Measurements from ENCODE around the gene STS. TPM values are rescaled to one million over a fixed set of nuclear protein-coding genes. Genes with fewer than 3 reads are reported as not detected.

The STS gene
- total RNA-seq, 2 donors from 2014 or later = 3.6 TPM

DNA sequence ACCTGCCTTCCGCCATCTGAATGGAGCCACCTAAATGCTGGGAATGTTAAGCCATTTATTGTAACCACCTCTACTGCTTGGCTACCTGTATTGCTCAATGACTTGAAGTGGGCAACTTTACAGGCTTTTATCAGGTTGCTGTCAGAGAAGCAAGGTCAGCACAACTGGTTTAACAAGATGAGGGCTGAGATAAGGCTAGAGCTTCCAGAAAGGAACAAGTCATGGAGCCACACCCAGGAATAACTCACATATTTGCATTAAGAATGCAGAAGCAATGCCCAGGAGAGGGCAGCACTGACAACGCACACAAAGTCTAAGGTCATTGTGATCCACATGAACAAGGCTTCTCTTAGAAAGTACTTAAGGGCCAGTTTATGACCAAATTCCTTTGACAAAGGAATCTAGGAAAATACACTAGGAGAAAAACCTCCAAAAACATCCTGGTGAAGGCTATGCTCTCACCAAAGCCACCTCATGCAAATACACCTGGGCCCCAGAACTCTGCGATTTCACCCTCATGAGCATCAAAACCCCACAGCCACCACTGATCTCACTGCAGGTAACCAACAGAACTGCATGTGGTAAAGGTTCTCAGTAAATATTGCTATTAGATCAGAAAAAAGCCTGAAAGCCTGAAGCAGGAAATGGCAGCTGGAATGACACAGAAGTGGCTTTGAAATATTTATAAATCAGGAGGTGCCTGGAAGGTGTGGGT lies 15.0 kb upstream of the STS start:
- Histone ChIP-seq H3K27me3 (no peaks in the 10 kb centered on the region), H3K27ac (peak overlapping the region; percentile 60 to 79 (median 70)), H3K36me3 (replicated peaks in 1 of 2; ENCODE audit: insufficient read depth in 1 of 2, low read depth in 2 of 2) (no peaks in the 10 kb centered on the region), H3K4me1 (peaks cover 29% of the 10 kb centered on the region), H3K4me3 (no peak overlapping the region), H3K9me3 (no peaks in the 10 kb centered on the region)
- intact Hi-C loops (cut with DNase I) = no loop called here
- WGBS, 2 donors = 21 to 54% methylated on average over 2 to 3 of the region's 3 CpGs
- ATAC-seq (peak; percentile 97), DNase-seq (peak; percentile 77 to 89 (median 86))
- no peak for TF ChIP-seq POLR2A (IDR thresholded peaks at IDR 0.05)
- TF ChIP-seq, protein P1, sequence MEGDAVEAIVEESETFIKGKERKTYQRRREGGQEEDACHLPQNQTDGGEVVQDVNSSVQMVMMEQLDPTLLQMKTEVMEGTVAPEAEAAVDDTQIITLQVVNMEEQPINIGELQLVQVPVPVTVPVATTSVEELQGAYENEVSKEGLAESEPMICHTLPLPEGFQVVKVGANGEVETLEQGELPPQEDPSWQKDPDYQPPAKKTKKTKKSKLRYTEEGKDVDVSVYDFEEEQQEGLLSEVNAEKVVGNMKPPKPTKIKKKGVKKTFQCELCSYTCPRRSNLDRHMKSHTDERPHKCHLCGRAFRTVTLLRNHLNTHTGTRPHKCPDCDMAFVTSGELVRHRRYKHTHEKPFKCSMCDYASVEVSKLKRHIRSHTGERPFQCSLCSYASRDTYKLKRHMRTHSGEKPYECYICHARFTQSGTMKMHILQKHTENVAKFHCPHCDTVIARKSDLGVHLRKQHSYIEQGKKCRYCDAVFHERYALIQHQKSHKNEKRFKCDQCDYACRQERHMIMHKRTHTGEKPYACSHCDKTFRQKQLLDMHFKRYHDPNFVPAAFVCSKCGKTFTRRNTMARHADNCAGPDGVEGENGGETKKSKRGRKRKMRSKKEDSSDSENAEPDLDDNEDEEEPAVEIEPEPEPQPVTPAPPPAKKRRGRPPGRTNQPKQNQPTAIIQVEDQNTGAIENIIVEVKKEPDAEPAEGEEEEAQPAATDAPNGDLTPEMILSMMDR (IDR thresholded peaks at IDR 0.05) = peak in 5 of 7 experiments; percentile 23 to 78 (median 55)

DNA sequence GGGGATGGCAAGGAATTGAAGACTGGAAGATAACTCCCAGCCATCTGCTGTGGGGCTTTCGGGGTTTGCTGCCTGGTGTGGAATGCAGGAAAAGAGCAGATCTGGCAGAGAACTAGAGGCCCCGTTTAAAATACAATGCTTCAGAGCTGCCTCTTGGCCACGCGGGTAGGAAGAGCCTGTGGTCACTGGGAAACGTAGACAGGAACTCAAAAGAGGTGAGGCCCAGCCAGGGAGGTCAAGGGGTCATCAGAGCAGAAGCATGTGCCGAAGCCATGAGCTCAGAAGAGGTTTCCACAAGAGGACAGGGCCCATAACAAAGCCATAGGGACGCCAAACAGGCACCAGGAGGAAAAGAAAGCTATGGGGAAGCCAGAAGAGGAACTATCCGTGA lies 14.5 kb upstream of the STS start:
- no peak for ATAC-seq
- no peaks in the 10 kb centered on the region for H3K36me3 ChIP-seq (replicated peaks in 1 of 2; ENCODE audit: insufficient read depth in 1 of 2, low read depth in 2 of 2)
- peaks cover 29% of the 10 kb centered on the region for H3K4me1 ChIP-seq
- H3K27ac ChIP-seq = peak overlapping the region; percentile 60 to 79 (median 70)
- intact Hi-C loops (cut with DNase I) = no loop called here
- H3K27me3 ChIP-seq = no peaks in the 10 kb centered on the region
- no peak overlapping the region for H3K4me3 ChIP-seq
- DNase-seq = no peak
- no peaks in the 10 kb centered on the region for H3K9me3 ChIP-seq
- TF ChIP-seq, protein P1 (IDR thresholded peaks at IDR 0.05) = no peak
- TF ChIP-seq POLR2A (IDR thresholded peaks at IDR 0.05) = no peak
- 51 to 60% methylated on average over 8 of the region's 8 CpGs for WGBS, 2 donors

DNA sequence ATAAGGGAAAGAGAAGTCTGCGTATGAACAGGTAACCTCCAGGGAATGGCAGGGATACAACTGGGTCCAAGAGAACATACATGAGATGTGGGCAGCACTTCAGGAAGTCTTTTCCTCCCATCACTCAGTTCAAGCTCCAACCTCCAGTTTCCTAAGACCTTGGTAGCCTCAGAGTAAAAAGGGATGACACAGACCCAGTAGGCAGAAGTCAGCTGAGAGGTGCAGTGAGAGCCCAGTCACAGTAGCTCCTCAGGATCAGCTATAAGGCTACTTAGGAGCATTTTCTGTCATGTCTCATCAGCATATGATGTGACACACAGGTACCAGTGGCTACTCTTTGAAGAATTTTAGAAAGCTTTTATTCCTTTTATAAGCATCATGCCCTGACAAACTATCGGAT lies 12.5 kb upstream of the STS start:
- 94 to 100% methylated on average over 2 of the region's 2 CpGs for WGBS, 2 donors
- Histone ChIP-seq H3K9me3 (no peaks in the 10 kb centered on the region), H3K36me3 (replicated peaks in 1 of 2; ENCODE audit: insufficient read depth in 1 of 2, low read depth in 2 of 2) (no peaks in the 10 kb centered on the region), H3K4me3 (no peak overlapping the region), H3K27ac (no peak overlapping the region), H3K27me3 (no peaks in the 10 kb centered on the region), H3K4me1 (peaks cover 29% of the 10 kb centered on the region)
- TF ChIP-seq, protein P1 (IDR thresholded peaks at IDR 0.05) = no peak
- TF ChIP-seq POLR2A (IDR thresholded peaks at IDR 0.05) = no peak
- intact Hi-C loops (cut with DNase I) = no loop called here
- DNase-seq = no peak
- ATAC-seq = no peak

DNA sequence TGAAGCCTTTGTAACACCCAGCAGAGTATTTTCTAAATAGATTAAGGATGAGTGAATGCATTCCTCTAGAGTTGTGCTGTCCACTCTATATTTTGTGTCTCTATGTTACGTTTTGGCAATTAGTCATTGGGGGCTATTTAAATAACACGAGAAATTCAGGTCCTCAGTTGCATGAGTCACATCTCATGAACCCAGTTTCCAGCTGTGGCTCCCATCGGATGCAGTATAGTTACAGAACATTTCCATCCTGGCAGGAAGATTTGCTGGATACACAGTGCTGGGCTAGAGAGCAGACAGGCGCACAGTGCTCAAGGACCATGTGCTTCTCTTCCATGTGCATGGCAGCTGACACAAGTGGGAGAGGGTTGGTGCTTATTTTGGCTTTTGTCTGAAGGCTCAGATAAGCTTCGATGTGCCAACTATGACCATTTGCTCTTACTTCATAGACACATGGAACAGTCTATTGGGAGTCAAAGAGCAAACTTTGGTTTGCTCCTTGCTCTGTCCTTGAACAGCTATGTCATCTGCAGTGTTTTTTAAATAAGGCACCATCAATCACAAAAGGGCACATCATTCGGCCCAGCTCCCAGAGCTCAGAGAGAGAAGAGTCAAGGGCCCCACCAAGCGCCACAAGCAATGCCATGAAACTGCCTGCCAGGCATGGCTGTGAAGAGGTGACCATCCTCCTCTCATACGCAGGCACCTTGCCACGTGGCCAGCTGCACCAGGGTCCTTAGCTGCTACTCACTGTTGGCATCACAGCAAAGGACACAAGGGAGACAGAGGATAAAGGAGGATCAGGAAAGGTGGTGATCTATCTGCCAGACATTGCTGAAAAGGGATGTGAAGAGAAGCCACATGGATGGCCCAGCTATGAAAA lies 8.1 kb upstream of the STS start:
- no peaks in the 10 kb centered on the region for H3K9me3 ChIP-seq
- no peaks in the 10 kb centered on the region for H3K27me3 ChIP-seq
- H3K36me3 ChIP-seq (replicated peaks in 1 of 2; ENCODE audit: insufficient read depth in 1 of 2, low read depth in 2 of 2) = no peaks in the 10 kb centered on the region
- no peak overlapping the region for H3K27ac ChIP-seq
- intact Hi-C loops (cut with DNase I) = no loop called here
- no peaks in the 10 kb centered on the region for H3K4me1 ChIP-seq
- H3K4me3 ChIP-seq = no peak overlapping the region
- ATAC-seq = no peak
- no peak for DNase-seq
- WGBS, 2 donors = 81 to 84% methylated on average over 6 to 9 of the region's 9 CpGs
- no peak for TF ChIP-seq POLR2A (IDR thresholded peaks at IDR 0.05)
- TF ChIP-seq, protein P1 (IDR thresholded peaks at IDR 0.05) = no peak

Data from body of pancreas (tissue), 4 donors.